ENCODE results near the gene TNK2. TPM values are rescaled to one million over a fixed set of nuclear protein-coding genes. Genes with fewer than 3 reads are reported as not detected.

TNK2 gene
- total and polyA plus RNA-seq, 2 of the 8 experiments (the other 6 are each of a cell fraction or from before 2014, with no cell fraction given), result 10.4 to 33.9 TPM

DNA sequence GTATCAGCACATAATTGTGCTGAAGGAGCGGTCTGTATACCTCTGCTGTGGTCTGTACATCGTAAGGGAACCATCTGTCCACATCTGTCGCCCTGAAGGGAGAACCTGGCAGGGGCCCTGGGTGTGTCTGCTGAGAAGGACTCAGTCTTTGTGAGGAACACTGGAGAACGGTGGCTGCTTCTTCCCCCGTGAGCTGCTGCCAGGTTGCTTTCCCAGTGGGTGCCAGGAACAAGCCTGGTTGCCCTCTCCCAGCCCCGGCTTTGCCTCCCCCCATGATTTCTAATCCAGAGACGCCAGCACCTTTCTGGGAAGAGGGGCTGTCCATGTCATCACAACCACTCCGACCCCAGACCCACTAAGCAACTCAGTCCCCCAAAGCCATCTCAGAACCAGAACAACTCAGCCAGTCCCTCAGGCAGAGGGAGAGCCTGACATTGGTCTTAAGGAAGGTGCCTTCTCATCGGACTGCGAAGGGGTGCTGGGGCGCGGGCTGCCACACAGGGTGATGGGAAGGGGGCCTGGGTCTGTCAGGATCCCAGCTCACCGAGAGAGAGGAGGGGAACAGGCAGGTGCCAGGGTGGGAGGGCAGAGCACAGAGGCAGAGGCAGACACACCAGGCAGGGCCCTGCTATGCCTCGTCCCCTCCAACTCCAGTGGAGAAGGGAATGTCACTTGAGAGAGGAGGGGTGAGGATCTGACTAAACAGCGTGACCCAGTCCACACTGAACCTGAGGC, 8.5 kb downstream of the TNK2 start (continued):
- TF ChIP-seq CHD7 (IDR thresholded peaks at IDR 0.05; ENCODE audit: insufficient replicate concordance, low read length) (no peak), RFX5 (IDR thresholded peaks at IDR 0.05; ENCODE audit: borderline replicate concordance, low read depth, low read length) (no peak), BRCA1 (IDR thresholded peaks at IDR 0.05; ENCODE audit: low read depth, low read length) (no peak), KDM1A (IDR thresholded peaks at IDR 0.05; ENCODE audit: borderline replicate concordance, low read length) (no peak), POU5F1 (IDR thresholded peaks at IDR 0.05; ENCODE audit: low read depth, low read length) (no peak)
